MM.1S (cell line): ENCODE measurements around the gene BTBD6.

Experiments
- DNase-seq: peaks from one replicate; pipeline ENCODE4 v3.0.0-alpha.2; 2015
- H2AFZ ChIP-seq: fragments of 300-600 bp; sonication (generic); 2 replicates; pipeline ENCODE4 v1.6.0; 2016; ENCODE audit warnings: antibody characterized with exemption, low read length
- H3F3A ChIP-seq: fragments of 300-600 bp; sonication (generic); 2 replicates; pipeline ENCODE4 v1.6.1; 2016; ENCODE audit warnings: mild to moderate bottlenecking, antibody characterized with exemption, low read length, moderate library complexity, mixed read lengths; ENCODE audit not compliant: insufficient read depth
- H3K27ac ChIP-seq: fragments of 300-600 bp; sonication (generic); 2 replicates; pipeline ENCODE4 v1.5.1; 2016; ENCODE audit warnings: mild to moderate bottlenecking, low read length
- H3K27me3 ChIP-seq: fragments of 300-600 bp; sonication (generic); replicated peaks from 2 replicates; pipeline ENCODE4 v1.6.0; 2016; ENCODE audit warnings: low read length; ENCODE audit not compliant: insufficient read depth
- H3K36me3 ChIP-seq: fragments of 300-600 bp; sonication (generic); replicated peaks from 2 replicates; pipeline ENCODE4 v1.6.1; 2016; ENCODE audit warnings: mild to moderate bottlenecking, low read length, mixed read lengths; ENCODE audit not compliant: insufficient read depth
- H3K4me1 ChIP-seq: fragments of 300-600 bp; sonication (generic); 2 replicates; pipeline ENCODE4 v1.6.1; 2016; ENCODE audit warnings: low read length, mixed read lengths
- H3K4me2 ChIP-seq: fragments of 300-600 bp; sonication (generic); 2 replicates; pipeline ENCODE4 v1.6.0; 2016; ENCODE audit warnings: low read depth, low read length
- H3K4me3 ChIP-seq: fragments of 300-600 bp; sonication (generic); 2 replicates; pipeline ENCODE4 v1.5.1; 2016; ENCODE audit warnings: low read length, mixed read lengths
- H3K79me2 ChIP-seq: fragments of 300-600 bp; sonication (generic); 2 replicates; pipeline ENCODE4 v1.6.1; 2016; ENCODE audit warnings: mixed run types, low read length, mixed read lengths
- H3K9ac ChIP-seq: fragments of 300-600 bp; sonication (generic); 2 replicates; pipeline ENCODE4 v1.6.1; 2016; ENCODE audit warnings: low read length, mixed read lengths
- H3K9me2 ChIP-seq: fragments of 300-600 bp; sonication (generic); replicated peaks from 2 replicates; pipeline ENCODE4 v1.6.1; 2016; ENCODE audit warnings: mild to moderate bottlenecking, low read length, mixed read lengths; ENCODE audit not compliant: insufficient read depth
- H3K9me3 ChIP-seq: fragments of 300-600 bp; sonication (generic); replicated peaks from 2 replicates; pipeline ENCODE4 v1.6.1; 2016; ENCODE audit warnings: mild to moderate bottlenecking, low read length, mixed read lengths; ENCODE audit not compliant: insufficient read depth
- H4K20me1 ChIP-seq: fragments of 300-600 bp; sonication (generic); 2 replicates; pipeline ENCODE4 v1.6.1; 2016; ENCODE audit warnings: mild to moderate bottlenecking, low read length, moderate library complexity, mixed read lengths; ENCODE audit not compliant: insufficient read depth
- CTCF ChIP-seq: fragments of 300-600 bp; sonication (generic); IDR thresholded peaks from 2 replicates; pipeline ENCODE4 v1.5.1; 2016; ENCODE audit warnings: antibody characterized with exemption, low read length, mixed read lengths
- EZH2 ChIP-seq: fragments of 300-600 bp; sonication (generic); optimal IDR thresholded peaks from 2 replicates; pipeline ENCODE3; 2017; ENCODE audit warnings: low read depth, mild to moderate bottlenecking, antibody characterized with exemption, low read length, mixed read lengths
- EZH2phosphoT487 ChIP-seq: fragments of 300-600 bp; sonication (generic); IDR thresholded peaks from 2 replicates; pipeline ENCODE4 v1.6.1; 2018; ENCODE audit warnings: antibody characterized with exemption, low read length

BTBD6 gene

DNA sequence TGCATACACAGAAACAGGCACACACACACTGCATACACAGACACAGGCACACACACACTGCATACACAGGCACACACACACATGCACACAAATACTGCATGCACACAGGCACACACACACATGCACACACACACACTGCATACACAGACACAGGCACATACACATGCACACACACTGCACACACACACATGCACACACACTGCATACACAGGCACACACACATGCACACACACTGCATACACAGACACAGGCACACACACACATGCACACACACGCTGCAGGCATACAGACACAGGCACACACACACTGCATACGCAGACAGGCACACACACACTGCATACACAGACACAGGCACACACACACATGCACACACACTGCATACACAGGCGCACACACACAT, 32.7 kb upstream of the BTBD6 start:
- no peaks in the 10 kb centered on the region for H3K9me3 ChIP-seq
- H3K4me2 ChIP-seq, result no peak overlapping the region
- H3K27me3 ChIP-seq, result no peaks in the 10 kb centered on the region
- no peak overlapping the region for H3K27ac ChIP-seq
- no peak overlapping the region for H2AFZ ChIP-seq
- H3K4me1 ChIP-seq, result no peaks in the 10 kb centered on the region
- TF ChIP-seq CTCF (no peak), EZH2 (no peak), EZH2phosphoT487 (no peak)
- H4K20me1 ChIP-seq, result no peaks in the 10 kb centered on the region
- no peaks in the 10 kb centered on the region for H3K79me2 ChIP-seq
- no peak for DNase-seq
- H3K9me2 ChIP-seq, result no peaks in the 10 kb centered on the region
- H3K36me3 ChIP-seq, result no peaks in the 10 kb centered on the region
- H3K9ac ChIP-seq, result no peak overlapping the region
- no peaks in the 10 kb centered on the region for H3F3A ChIP-seq
- H3K4me3 ChIP-seq, result no peak overlapping the region

DNA sequence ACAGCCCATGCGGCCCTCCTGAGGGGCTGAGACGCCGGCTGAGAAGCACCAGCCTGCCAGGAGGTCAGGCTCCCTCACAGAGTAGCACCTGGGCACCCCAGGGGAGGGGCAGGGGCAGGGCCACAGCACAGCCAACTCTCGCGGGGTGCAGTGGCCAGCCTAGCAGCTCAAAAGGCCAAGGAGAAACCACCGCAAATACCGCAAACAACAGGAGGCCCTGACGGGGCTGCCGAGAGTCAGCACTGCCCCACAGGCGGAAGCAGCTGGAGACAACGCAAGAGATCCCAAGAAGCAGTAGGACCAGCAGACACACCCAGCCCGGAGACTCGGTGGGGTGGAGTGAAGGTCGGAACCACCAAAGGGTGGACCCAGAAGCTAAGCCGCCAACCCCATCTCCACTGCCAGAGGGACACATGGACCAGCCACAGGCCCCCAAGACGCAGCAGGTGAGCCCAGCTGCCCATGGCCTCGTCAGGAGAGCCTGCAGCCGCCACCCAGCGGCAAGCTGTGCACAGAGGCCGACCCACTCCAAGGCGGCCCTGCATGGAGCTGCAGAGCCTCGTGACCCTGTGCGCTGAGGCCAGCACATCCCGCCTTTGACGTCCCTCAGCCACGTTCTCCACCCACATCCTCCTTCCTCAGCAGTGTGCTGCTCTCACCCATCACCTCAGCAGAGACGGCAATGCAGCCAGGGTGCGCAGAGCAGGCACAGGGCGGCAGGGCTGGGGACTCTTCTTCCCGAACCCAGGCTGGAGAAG, 31.7 kb upstream of the BTBD6 start:
- no peaks in the 10 kb centered on the region for H3K9me2 ChIP-seq
- H3F3A ChIP-seq, result no peaks in the 10 kb centered on the region
- DNase-seq, result no peak
- no peaks in the 10 kb centered on the region for H3K27me3 ChIP-seq
- H3K79me2 ChIP-seq, result no peaks in the 10 kb centered on the region
- no peak overlapping the region for H3K27ac ChIP-seq
- H4K20me1 ChIP-seq, result no peaks in the 10 kb centered on the region
- H3K36me3 ChIP-seq, result no peaks in the 10 kb centered on the region
- H3K4me2 ChIP-seq, result no peak overlapping the region
- no peaks in the 10 kb centered on the region for H3K9me3 ChIP-seq
- H2AFZ ChIP-seq, result no peak overlapping the region
- H3K4me1 ChIP-seq, result no peaks in the 10 kb centered on the region
- no peak overlapping the region for H3K9ac ChIP-seq
- no peak overlapping the region for H3K4me3 ChIP-seq
- TF ChIP-seq EZH2, result no peak
- TF ChIP-seq EZH2phosphoT487, result no peak
- no peak for TF ChIP-seq CTCF

DNA sequence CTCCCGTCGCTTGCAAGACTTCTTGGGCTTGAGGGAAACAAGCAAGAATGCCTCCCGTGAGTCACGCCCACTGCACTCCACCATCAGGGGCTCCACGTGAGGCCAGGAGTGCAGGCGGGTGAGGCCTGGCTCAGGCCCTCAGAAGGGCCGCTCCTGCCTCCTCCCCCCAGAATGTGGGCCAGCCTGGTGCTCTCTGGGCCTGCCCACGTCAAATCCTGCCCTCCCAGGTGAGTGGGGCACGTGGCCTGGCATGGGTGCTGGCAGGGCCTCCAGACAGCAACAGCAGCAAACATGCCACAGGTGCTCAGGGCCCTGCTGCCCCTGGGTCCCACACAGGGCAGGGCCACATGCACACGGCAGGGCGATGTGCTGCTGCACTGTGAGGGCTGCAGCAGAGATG, 30.6 kb upstream of the BTBD6 start:
- H3K9me2 ChIP-seq, result no peaks in the 10 kb centered on the region
- TF ChIP-seq CTCF, result no peak
- DNase-seq, result no peak
- no peaks in the 10 kb centered on the region for H3K79me2 ChIP-seq
- no peak overlapping the region for H2AFZ ChIP-seq
- H4K20me1 ChIP-seq, result no peaks in the 10 kb centered on the region
- H3K27me3 ChIP-seq, result no peaks in the 10 kb centered on the region
- H3K9me3 ChIP-seq, result no peaks in the 10 kb centered on the region
- no peak overlapping the region for H3K4me2 ChIP-seq
- H3K4me3 ChIP-seq, result no peak overlapping the region
- no peaks in the 10 kb centered on the region for H3K4me1 ChIP-seq
- H3K36me3 ChIP-seq, result no peaks in the 10 kb centered on the region
- H3K9ac ChIP-seq, result no peak overlapping the region
- H3K27ac ChIP-seq, result no peak overlapping the region
- H3F3A ChIP-seq, result no peaks in the 10 kb centered on the region
